Liver (tissue), 9 donors: Measurements from ENCODE around the gene SLC41A1. TPM values are rescaled to one million over a fixed set of nuclear protein-coding genes. Genes with fewer than 3 reads are reported as not detected.

ENCODE experiments used
- DNase-seq: peaks from one replicate; pipeline ENCODE4 v3.0.0-alpha.2; 2017; ENCODE audit warnings: low spot score
- H3K27ac ChIP-seq, 2 donors: one replicate each; pipeline ENCODE4 v1.7.0; 2013; ENCODE audit warnings: inconsistent platforms in 2 of 2, low read length in 2 of 2, control low read depth in 1 of 2, low read depth in 1 of 2, mild to moderate bottlenecking in 1 of 2
- H3K27me3 ChIP-seq, 4 donors: one replicate each; pipeline versions ENCODE4 v1.6.1 to v1.7.0; 2013; ENCODE audit warnings: low read length in 3 of 4, inconsistent platforms in 1 of 4, mild to moderate bottlenecking in 1 of 4, moderate library complexity in 1 of 4; ENCODE audit not compliant: control insufficient read depth in 4 of 4, insufficient read depth in 4 of 4
- H3K36me3 ChIP-seq, 4 donors: one replicate each; pipeline versions ENCODE4 v1.6.1 to v1.7.0; 2013; ENCODE audit warnings: low read length in 3 of 4, mild to moderate bottlenecking in 3 of 4, low read depth in 1 of 4, moderate library complexity in 1 of 4; ENCODE audit not compliant: control insufficient read depth in 4 of 4, insufficient read depth in 3 of 4
- H3K4me1 ChIP-seq, 4 donors: one replicate each; pipeline versions ENCODE4 v1.6.1 to v1.7.0; 2013; ENCODE audit warnings: low read length in 3 of 4, mild to moderate bottlenecking in 3 of 4, moderate library complexity in 1 of 4; ENCODE audit not compliant: control insufficient read depth in 4 of 4, insufficient read depth in 4 of 4
- H3K4me3 ChIP-seq, 3 donors: one replicate each; pipeline versions ENCODE4 v1.6.1 to v1.7.0; 2013; ENCODE audit warnings: low read length in 3 of 3, control low read depth in 1 of 3, low read depth in 1 of 3, mild to moderate bottlenecking in 1 of 3
- H3K9ac ChIP-seq, 2 donors: one replicate each; pipeline ENCODE4 v1.7.0; 2013; ENCODE audit warnings: low read length in 2 of 2, mild to moderate bottlenecking in 2 of 2, moderate library complexity in 2 of 2, control low read depth in 1 of 2, low read depth in 1 of 2
- H3K9me3 ChIP-seq, 4 donors: one replicate each; pipeline versions ENCODE4 v1.6.1 to v1.7.0; 2013; ENCODE audit warnings: low read length in 3 of 4; ENCODE audit not compliant: control insufficient read depth in 4 of 4
- EGR1 ChIP-seq, 2 donors: IDR thresholded peaks; 2 replicates each; pipeline ENCODE4 v1.6.1; 2016 to 2018; ENCODE audit warnings: antibody characterized with exemption in 2 of 2, low read depth in 2 of 2
- FOXA1 ChIP-seq: IDR thresholded peaks from 2 replicates; pipeline ENCODE4 v1.6.1; 2016; ENCODE audit warnings: antibody characterized with exemption
- FOXA2 ChIP-seq: IDR thresholded peaks from 2 replicates; pipeline ENCODE4 v1.6.1; 2016; ENCODE audit warnings: antibody characterized with exemption
- GABPA ChIP-seq, 2 donors: IDR thresholded peaks in 1 of 2; conservative IDR thresholded peaks in 1 of 2; 2 replicates each; pipeline ENCODE4 v1.6.1; 2016; ENCODE audit warnings: antibody characterized with exemption in 2 of 2, mild to moderate bottlenecking in 1 of 2, moderate library complexity in 1 of 2
- HNF4A ChIP-seq, 2 donors: conservative IDR thresholded peaks; 2 replicates each; pipeline ENCODE4 v1.6.1; 2016; ENCODE audit warnings: antibody characterized with exemption in 2 of 2, mild to moderate bottlenecking in 2 of 2
- HNF4G ChIP-seq: IDR thresholded peaks from 2 replicates; pipeline ENCODE4 v1.6.1; 2016; ENCODE audit warnings: antibody characterized with exemption
- NR2F2 ChIP-seq: IDR thresholded peaks from 2 replicates; pipeline ENCODE4 v1.6.1; 2016; ENCODE audit warnings: antibody characterized with exemption
- RAD21 ChIP-seq, 2 donors: IDR thresholded peaks; 2 replicates each; pipeline ENCODE4 v1.6.1; 2016; ENCODE audit warnings: antibody characterized with exemption in 2 of 2, mild to moderate bottlenecking in 2 of 2
- RXRA ChIP-seq, 2 donors: IDR thresholded peaks; 2 replicates each; pipeline ENCODE4 v1.6.1; 2017 to 2018; ENCODE audit warnings: antibody characterized with exemption in 2 of 2, mild to moderate bottlenecking in 1 of 2
- SP1 ChIP-seq: IDR thresholded peaks from 2 replicates; pipeline ENCODE4 v1.6.1; 2018; ENCODE audit warnings: antibody characterized with exemption, mild to moderate bottlenecking
- TAF1 ChIP-seq: conservative IDR thresholded peaks from 2 replicates; pipeline ENCODE4 v1.6.1; 2016; ENCODE audit warnings: antibody characterized with exemption, mild to moderate bottlenecking
- YY1 ChIP-seq: IDR thresholded peaks from 2 replicates; pipeline ENCODE4 v1.6.1; 2016; ENCODE audit warnings: antibody characterized with exemption, mild to moderate bottlenecking
- WGBS: extraction: QIAGEN DNeasy Blood & Tissue Kit; methylation state at CpG from one replicate; pipeline ENCODE4 v1.1.7; 2013; 5-methylcytosine and 5-hydroxymethylcytosine counted together
- polyA plus RNA-seq, 2 donors: library from polyadenylated mRNA; stranded (reverse) in 1 of 2; unstranded in 1 of 2; fragments of 200-250 nt in 1 of 2; fragments of >200 nt in 1 of 2; fragmentation: Nextera tagmentation in 1 of 2; extraction: Ambion mirVana in 1 of 2; gene quantifications; one replicate each; pipeline versions ENCODE4 v1.2.1 to v1.2.3, GENCODE V29; 2013 to 2015
- total RNA-seq, 2 donors: library from RNA; depleted of rRNA; stranded (reverse); fragments of >200 nt; gene quantifications; one replicate each; pipeline ENCODE4 v1.2.3, GENCODE V29; 2014
- TF ChIP-seq, protein P1 (sequence below): IDR thresholded peaks from 2 replicates; pipeline ENCODE4 v1.6.1; 2016; ENCODE audit warnings: antibody characterized with exemption
- TF ChIP-seq, protein P2 (sequence below): IDR thresholded peaks from 2 replicates; pipeline ENCODE4 v1.6.1; 2016; ENCODE audit warnings: antibody characterized with exemption
- TF ChIP-seq, protein P3 (sequence below): fragments of 150-350 bp; IDR thresholded peaks from 2 replicates; pipeline ENCODE4 v1.5.1; 2017; ENCODE audit warnings: improper control_type of control experiment, low read depth, low read length; ENCODE audit not compliant: missing input control
- donor health status: healthy.
- donor health status: healthy.
- donor health status: healthy.
- donor health status: healthy.
- donor health status: healthy.

The SLC41A1 gene
- total and polyA plus RNA-seq, 4 donors, result 2.6 to 9.1 (median 4.1) TPM

DNA sequence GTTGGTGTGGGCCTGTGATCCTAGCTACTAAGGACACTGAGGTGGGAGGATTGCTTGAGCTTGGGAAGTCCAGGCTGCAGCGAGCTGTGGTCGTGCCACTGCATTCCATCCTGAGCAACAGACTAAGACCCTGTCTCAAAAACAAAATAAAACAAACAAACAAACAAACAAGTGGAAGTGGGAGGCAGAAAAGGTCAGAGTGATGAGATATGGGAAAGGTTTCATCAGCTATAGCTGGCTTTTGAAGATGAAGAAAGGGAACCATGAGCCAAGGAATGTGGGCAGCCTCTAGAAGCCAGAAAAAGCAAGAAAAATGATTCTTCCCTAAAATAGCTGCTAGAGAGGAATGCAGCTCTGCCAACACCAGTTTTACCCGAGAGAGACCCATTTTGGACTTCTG, 52.4 kb downstream of the SLC41A1 start:
- 90% methylated on average over 3 of the region's 3 CpGs for WGBS
- no peak overlapping the region for H3K9ac ChIP-seq
- DNase-seq, result no peak

DNA sequence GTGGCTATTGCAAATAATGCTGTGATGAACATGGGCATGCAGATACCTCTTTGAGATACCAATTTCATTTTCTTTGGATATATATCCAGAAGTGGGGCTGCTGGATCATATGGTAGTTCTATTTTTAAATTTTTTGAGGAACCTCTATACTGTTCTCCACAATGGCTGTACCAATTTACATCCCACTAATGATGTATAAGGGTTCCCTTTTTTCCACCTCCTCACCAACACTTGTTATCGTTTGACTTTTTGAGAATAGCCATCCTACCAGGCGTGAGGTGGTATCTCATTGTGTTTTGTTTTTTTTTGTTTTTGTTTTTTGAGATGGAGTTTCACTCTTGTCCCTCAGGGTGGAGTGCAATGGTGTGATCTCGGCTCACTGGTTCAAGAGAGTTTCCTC, 56.4 kb downstream of the SLC41A1 start:
- no peak for TF ChIP-seq GABPA (IDR thresholded peaks at IDR 0.05 in 1 of 2, conservative IDR thresholded peaks at IDR 0.05 in 1 of 2)
- TF ChIP-seq YY1, result no peak
- TF ChIP-seq FOXA1, result no peak
- Histone ChIP-seq H3K9me3 (no peaks in the 10 kb centered on the region), H3K27ac (no peak overlapping the region), H3K36me3 (no peaks in the 10 kb centered on the region), H3K4me1 (peaks cover 0 to 7% (median 1%) of the 10 kb centered on the region in 4 donors), H3K9ac (no peak overlapping the region), H3K4me3 (no peak overlapping the region), H3K27me3 (no peaks in the 10 kb centered on the region)
- no peak for DNase-seq
- 79% methylated on average over 3 of the region's 3 CpGs for WGBS

More for the DNA sequence above, 52.4 kb downstream of the SLC41A1 start:
- no peak overlapping the region for H3K4me3 ChIP-seq
- no peaks in the 10 kb centered on the region for H3K4me1 ChIP-seq
- no peak for TF ChIP-seq FOXA1
- no peaks in the 10 kb centered on the region for H3K9me3 ChIP-seq
- H3K36me3 ChIP-seq, result no peaks in the 10 kb centered on the region
- no peaks in the 10 kb centered on the region for H3K27me3 ChIP-seq
- no peak overlapping the region for H3K27ac ChIP-seq

DNA sequence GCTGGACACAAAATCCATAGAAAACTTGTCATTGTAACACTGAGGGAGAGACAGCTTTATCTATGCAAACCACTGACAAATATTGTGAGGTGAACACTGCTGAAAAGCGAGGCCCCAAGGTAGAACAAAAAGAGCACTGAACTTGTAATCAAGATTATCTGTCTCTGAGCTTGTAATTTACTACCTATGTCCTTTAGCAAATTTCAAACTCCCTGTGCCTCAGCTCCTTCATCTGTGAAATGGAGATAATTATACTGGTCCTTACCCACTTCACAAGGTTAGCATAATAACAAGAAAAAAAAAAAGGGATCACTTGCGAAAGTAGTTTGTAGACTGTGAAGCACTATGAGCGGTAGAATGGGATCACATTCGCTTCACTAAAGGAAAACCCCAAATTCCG, 58.1 kb downstream of the SLC41A1 start:
- Histone ChIP-seq H3K4me1 (peaks cover 0 to 12% (median 2%) of the 10 kb centered on the region in 4 donors), H3K36me3 (no peaks in the 10 kb centered on the region)

More for the DNA sequence above, 58.1 kb downstream of the SLC41A1 start:
- Histone ChIP-seq H3K27ac (no peak overlapping the region), H3K9me3 (no peaks in the 10 kb centered on the region), H3K27me3 (no peaks in the 10 kb centered on the region), H3K9ac (no peak overlapping the region), H3K4me3 (no peak overlapping the region)
- no peak for TF ChIP-seq HNF4G
- TF ChIP-seq EGR1 (IDR thresholded peaks at IDR 0.05; ENCODE audit: low read depth in 2 of 2), result no peak
- no peak for TF ChIP-seq HNF4A (conservative IDR thresholded peaks at IDR 0.05)
- TF ChIP-seq TAF1, result no peak
- no peak for TF ChIP-seq FOXA1
- TF ChIP-seq RXRA (IDR thresholded peaks at IDR 0.05), result no peak
- TF ChIP-seq, protein P1, sequence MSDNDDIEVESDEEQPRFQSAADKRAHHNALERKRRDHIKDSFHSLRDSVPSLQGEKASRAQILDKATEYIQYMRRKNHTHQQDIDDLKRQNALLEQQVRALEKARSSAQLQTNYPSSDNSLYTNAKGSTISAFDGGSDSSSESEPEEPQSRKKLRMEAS, result no peak
- TF ChIP-seq SP1, result no peak
- no peak for TF ChIP-seq FOXA2
- TF ChIP-seq, protein P2, sequence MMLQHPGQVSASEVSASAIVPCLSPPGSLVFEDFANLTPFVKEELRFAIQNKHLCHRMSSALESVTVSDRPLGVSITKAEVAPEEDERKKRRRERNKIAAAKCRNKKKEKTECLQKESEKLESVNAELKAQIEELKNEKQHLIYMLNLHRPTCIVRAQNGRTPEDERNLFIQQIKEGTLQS, result no peak
- no peak for TF ChIP-seq GABPA (IDR thresholded peaks at IDR 0.05 in 1 of 2, conservative IDR thresholded peaks at IDR 0.05 in 1 of 2)
- TF ChIP-seq RAD21 (IDR thresholded peaks at IDR 0.05), result no peak
- TF ChIP-seq NR2F2, result no peak
- TF ChIP-seq, protein P3, sequence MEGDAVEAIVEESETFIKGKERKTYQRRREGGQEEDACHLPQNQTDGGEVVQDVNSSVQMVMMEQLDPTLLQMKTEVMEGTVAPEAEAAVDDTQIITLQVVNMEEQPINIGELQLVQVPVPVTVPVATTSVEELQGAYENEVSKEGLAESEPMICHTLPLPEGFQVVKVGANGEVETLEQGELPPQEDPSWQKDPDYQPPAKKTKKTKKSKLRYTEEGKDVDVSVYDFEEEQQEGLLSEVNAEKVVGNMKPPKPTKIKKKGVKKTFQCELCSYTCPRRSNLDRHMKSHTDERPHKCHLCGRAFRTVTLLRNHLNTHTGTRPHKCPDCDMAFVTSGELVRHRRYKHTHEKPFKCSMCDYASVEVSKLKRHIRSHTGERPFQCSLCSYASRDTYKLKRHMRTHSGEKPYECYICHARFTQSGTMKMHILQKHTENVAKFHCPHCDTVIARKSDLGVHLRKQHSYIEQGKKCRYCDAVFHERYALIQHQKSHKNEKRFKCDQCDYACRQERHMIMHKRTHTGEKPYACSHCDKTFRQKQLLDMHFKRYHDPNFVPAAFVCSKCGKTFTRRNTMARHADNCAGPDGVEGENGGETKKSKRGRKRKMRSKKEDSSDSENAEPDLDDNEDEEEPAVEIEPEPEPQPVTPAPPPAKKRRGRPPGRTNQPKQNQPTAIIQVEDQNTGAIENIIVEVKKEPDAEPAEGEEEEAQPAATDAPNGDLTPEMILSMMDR, result no peak
- no peak for DNase-seq
- 94% methylated on average over 5 of the region's 5 CpGs for WGBS
